Parathyroid adenoma (tissue), 2 donors: Measurements from ENCODE around the gene HNRNPLL.

Experiments used
- H2AFZ ChIP-seq: fragments of 300-600 bp; sonication (generic); one replicate; pipeline ENCODE4 v1.7.0; 2017; ENCODE audit warnings: antibody characterized with exemption, mild to moderate bottlenecking
- H3K27ac ChIP-seq: fragments of 300-600 bp; sonication (generic); one replicate; pipeline ENCODE4 v1.7.0; 2017
- H3K27me3 ChIP-seq: fragments of 300-600 bp; sonication (generic); one replicate; pipeline ENCODE4 v1.7.0; 2017; ENCODE audit warnings: low read length; ENCODE audit not compliant: control insufficient read depth, insufficient read depth
- H3K36me3 ChIP-seq: fragments of 300-600 bp; sonication (generic); one replicate; pipeline ENCODE4 v1.7.0; 2017; ENCODE audit warnings: low read length; ENCODE audit not compliant: control insufficient read depth, insufficient read depth
- H3K4me1 ChIP-seq: fragments of 300-600 bp; sonication (generic); one replicate; pipeline ENCODE4 v1.7.0; 2017; ENCODE audit warnings: control low read depth
- H3K4me2 ChIP-seq: fragments of 300-600 bp; sonication (generic); one replicate; pipeline ENCODE4 v1.7.0; 2017; ENCODE audit warnings: low read length
- H3K4me3 ChIP-seq: fragments of 300-600 bp; sonication (generic); one replicate; pipeline ENCODE4 v1.7.0; 2017; ENCODE audit warnings: low read depth, low read length
- H3K79me2 ChIP-seq: fragments of 300-600 bp; sonication (generic); one replicate; pipeline ENCODE4 v1.7.0; 2017; ENCODE audit warnings: control low read depth
- H3K9ac ChIP-seq: fragments of 300-600 bp; sonication (generic); one replicate; pipeline ENCODE4 v1.7.0; 2017; ENCODE audit warnings: mild to moderate bottlenecking
- H3K9me3 ChIP-seq: fragments of 300-600 bp; sonication (generic); one replicate; pipeline ENCODE4 v1.7.0; 2017; ENCODE audit warnings: low read length; ENCODE audit not compliant: control insufficient read depth
- TF ChIP-seq, protein P1 (sequence below): fragments of 300-600 bp; sonication (generic); IDR thresholded peaks from one replicate; pipeline ENCODE4 v1.7.0; 2017; ENCODE audit warnings: antibody characterized with exemption, mild to moderate bottlenecking
- donor health status: primary hyperparathyroidism.

HNRNPLL gene

DNA sequence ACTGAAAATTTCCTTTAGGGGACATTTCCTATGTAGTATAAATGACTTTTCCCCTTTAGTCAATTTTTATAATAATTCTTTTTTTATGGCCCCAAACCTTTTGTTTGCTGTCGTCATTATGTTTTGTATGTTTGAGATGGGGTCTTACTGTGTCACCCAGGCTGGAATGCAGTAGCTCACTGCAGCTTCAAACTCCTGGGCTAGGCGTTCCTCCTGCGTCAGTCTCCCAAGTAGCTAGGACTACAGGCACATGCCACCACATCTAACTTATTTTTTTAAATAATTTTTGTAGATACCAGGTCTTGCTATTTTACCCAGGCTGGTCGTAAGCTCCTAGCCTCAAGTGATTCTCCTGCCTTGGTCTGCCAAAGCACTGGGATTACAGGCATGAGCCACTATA lies 32.4 kb upstream of the HNRNPLL start:
- H3K27me3 ChIP-seq, result no peaks in the 10 kb centered on the region
- H3K4me3 ChIP-seq, result peak overlapping the region; percentile 29
- H3K27ac ChIP-seq, result peak overlapping the region; percentile 51
- H3K36me3 ChIP-seq, result no peaks in the 10 kb centered on the region
- peaks cover 11% of the 10 kb centered on the region for H3K4me1 ChIP-seq
- no peaks in the 10 kb centered on the region for H3K9me3 ChIP-seq
- TF ChIP-seq, protein P1, sequence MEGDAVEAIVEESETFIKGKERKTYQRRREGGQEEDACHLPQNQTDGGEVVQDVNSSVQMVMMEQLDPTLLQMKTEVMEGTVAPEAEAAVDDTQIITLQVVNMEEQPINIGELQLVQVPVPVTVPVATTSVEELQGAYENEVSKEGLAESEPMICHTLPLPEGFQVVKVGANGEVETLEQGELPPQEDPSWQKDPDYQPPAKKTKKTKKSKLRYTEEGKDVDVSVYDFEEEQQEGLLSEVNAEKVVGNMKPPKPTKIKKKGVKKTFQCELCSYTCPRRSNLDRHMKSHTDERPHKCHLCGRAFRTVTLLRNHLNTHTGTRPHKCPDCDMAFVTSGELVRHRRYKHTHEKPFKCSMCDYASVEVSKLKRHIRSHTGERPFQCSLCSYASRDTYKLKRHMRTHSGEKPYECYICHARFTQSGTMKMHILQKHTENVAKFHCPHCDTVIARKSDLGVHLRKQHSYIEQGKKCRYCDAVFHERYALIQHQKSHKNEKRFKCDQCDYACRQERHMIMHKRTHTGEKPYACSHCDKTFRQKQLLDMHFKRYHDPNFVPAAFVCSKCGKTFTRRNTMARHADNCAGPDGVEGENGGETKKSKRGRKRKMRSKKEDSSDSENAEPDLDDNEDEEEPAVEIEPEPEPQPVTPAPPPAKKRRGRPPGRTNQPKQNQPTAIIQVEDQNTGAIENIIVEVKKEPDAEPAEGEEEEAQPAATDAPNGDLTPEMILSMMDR, result no peak
- peak overlapping the region; percentile 52 for H3K4me2 ChIP-seq
- H2AFZ ChIP-seq, result peak overlapping the region; percentile 19
- H3K9ac ChIP-seq, result no peak overlapping the region
- no peaks in the 10 kb centered on the region for H3K79me2 ChIP-seq

DNA sequence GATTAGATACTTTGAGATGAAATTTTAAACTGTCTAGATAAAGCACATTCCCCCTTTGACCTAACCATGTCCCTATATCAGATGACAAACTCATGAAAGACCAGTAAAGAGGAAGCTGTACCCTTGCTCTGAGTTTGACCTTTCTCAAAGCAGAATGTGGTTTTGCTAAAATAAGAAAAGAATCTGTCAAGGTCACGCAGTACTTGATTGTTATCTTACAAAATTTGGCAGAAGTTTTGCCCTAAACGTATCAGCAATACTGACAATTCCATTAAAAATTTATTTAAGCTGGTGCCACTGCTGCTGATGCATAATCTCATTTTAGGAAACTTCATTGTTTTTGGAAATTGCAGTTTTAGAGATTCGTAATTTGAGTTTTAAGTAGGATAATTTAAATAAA lies 32.0 kb upstream of the HNRNPLL start:
- peak overlapping the region; percentile 2 for H2AFZ ChIP-seq
- TF ChIP-seq, protein P1, result no peak

DNA sequence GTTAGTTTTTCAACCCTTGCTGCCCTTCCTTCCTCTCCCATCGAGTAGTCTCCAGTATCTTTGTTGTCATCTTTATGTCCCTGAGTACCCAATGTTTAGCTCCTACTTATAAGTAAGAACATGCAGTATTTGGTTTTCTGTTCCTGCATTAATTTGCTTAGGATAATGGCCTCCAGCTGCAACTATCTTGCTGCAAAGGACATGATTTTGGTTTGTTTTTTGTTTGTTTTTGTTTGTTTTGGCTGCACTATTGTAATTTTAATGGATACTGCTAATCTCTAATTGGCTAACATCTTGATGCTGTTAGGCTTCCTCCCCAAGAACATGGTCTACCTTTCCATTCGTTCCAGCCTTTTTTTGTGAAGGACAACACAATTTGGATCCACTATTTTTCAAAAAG lies 31.2 kb upstream of the HNRNPLL start:
- Histone ChIP-seq H3K9ac (no peak overlapping the region), H3K27me3 (no peaks in the 10 kb centered on the region), H2AFZ (peak overlapping the region; percentile 30), H3K27ac (peak overlapping the region; percentile 51), H3K4me2 (peak overlapping the region; percentile 52), H3K79me2 (no peaks in the 10 kb centered on the region), H3K4me1 (peaks cover 11% of the 10 kb centered on the region), H3K4me3 (peak overlapping the region; percentile 0), H3K36me3 (no peaks in the 10 kb centered on the region), H3K9me3 (no peaks in the 10 kb centered on the region)
- TF ChIP-seq, protein P1, result no peak

More for the DNA sequence above, 32.0 kb upstream of the HNRNPLL start:
- Histone ChIP-seq H3K79me2 (no peaks in the 10 kb centered on the region), H3K27ac (peak overlapping the region; percentile 51), H3K4me3 (peak overlapping the region; percentile 29), H3K4me1 (peaks cover 11% of the 10 kb centered on the region), H3K27me3 (no peaks in the 10 kb centered on the region), H3K9me3 (no peaks in the 10 kb centered on the region), H3K36me3 (no peaks in the 10 kb centered on the region), H3K4me2 (peak overlapping the region; percentile 52), H3K9ac (no peak overlapping the region)

DNA sequence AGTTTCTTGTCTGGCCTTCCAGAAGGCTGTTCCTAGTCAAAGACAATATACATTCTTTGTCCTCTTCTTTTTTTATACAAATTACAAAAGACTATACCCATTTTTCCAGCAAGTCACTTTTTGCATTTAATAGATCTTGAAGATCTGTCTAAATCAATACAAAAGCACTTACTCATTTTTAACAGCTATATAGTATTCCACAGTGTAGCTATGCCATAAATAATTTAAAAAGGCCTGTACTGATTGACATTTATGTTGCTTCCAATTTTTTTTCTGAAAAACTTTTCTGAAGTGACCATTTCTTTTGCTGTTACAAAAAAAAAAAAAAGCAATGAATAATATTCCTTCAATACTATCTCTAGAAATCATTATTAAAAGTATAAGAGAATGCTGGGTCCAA lies 30.3 kb upstream of the HNRNPLL start:
- no peaks in the 10 kb centered on the region for H3K36me3 ChIP-seq
- H3K4me1 ChIP-seq, result peaks cover 11% of the 10 kb centered on the region
- no peak overlapping the region for H3K9ac ChIP-seq
- TF ChIP-seq, protein P1, result no peak
- no peak overlapping the region for H3K4me2 ChIP-seq
- no peaks in the 10 kb centered on the region for H3K27me3 ChIP-seq
- no peak overlapping the region for H3K27ac ChIP-seq
- no peaks in the 10 kb centered on the region for H3K9me3 ChIP-seq
- no peak overlapping the region for H3K4me3 ChIP-seq
- no peaks in the 10 kb centered on the region for H3K79me2 ChIP-seq
- H2AFZ ChIP-seq, result no peak overlapping the region

DNA sequence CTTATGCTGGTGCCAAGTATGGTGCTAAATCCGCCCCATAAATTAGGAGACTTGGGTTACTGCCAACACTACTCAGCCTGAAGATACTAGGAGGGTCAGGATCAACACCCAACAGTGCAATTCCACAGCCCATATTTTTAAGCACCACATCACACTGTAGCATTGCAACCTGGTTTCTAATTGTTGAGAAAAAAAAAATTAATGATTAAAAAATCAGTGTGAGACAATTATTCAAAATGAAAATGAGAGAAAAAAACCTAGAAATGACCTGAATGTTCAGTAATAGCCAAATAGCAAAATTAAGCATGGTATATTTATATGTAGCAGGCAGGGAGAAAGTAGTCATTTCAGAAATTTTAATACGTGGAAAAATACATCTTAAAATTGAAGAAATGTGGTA lies 29.2 kb upstream of the HNRNPLL start:
- TF ChIP-seq, protein P1, result no peak
- Histone ChIP-seq H2AFZ (no peak overlapping the region), H3K4me3 (no peak overlapping the region), H3K4me2 (no peak overlapping the region), H3K4me1 (peaks cover 11% of the 10 kb centered on the region), H3K36me3 (no peaks in the 10 kb centered on the region), H3K9me3 (no peaks in the 10 kb centered on the region), H3K27ac (no peak overlapping the region), H3K27me3 (no peaks in the 10 kb centered on the region), H3K79me2 (no peaks in the 10 kb centered on the region), H3K9ac (no peak overlapping the region)
